HepG2 (cell line): ENCODE data around the gene CAPN8. TPM values are rescaled to one million over a fixed set of nuclear protein-coding genes. Genes with fewer than 3 reads are reported as not detected.

Source experiments
- ATAC-seq: fragments of 200-7000 bp; cut with Tn5 transposase; 3 replicates; pipeline ENCODE4 v1.9.1; 2020; ENCODE audit warnings: mild to moderate bottlenecking, moderate library complexity
- BruUV-seq: library from RNA; stranded (reverse); fragments of 400-500 nt; replicated peaks from 2 replicates; lab custom pipeline; 2021; lab: Mats Ljungman, UMichigan
- CTCF ChIA-PET: fragments of 300-600 bp; formaldehyde crosslinking; extraction: SDS; loops from one replicate; lab custom pipeline; 2021; ENCODE audit warnings: low total read pairs, inconsistent platforms, low intra/inter-chr PET ratio; lab: Yijun Ruan, JAX
- POLR2A ChIA-PET: fragments of 350-600 bp; sonication (Branson Sonifier 250); formaldehyde crosslinking; loops from one replicate; lab custom pipeline; 2020; ENCODE audit warnings: antibody characterized with exemption, inconsistent platforms; lab: Yijun Ruan, JAX
- DNase-seq: peaks from one replicate; pipeline ENCODE4 v3.0.0-alpha.2; 2015; ENCODE audit warnings: low spot score
- FAIRE-seq: peaks from 3 replicates; lab custom pipeline; 2011; peaks lifted over from hg19 to GRCh38; lab: Jason Lieb, UNC
- H2AFZ ChIP-seq: one replicate; pipeline ENCODE4 v1.6.1; 2011; ENCODE audit warnings: low read length, inconsistent platforms
- H3K27ac ChIP-seq: fragments of 300-600 bp; 3 replicates; pipeline ENCODE4 v1.8.0; 2011; ENCODE audit warnings: mixed run types, mild to moderate bottlenecking, mixed read lengths, low read length, inconsistent platforms; ENCODE audit not compliant: insufficient read depth; ENCODE audit errors: extremely low read length
- H3K27me3 ChIP-seq, 2 experiments: fragments of 200-600 bp in 1 of 2; 2 replicates in 1 of 2; 3 replicates in 1 of 2; pipeline versions ENCODE4 v1.6.0 to v1.8.0; 2011; ENCODE audit warnings: low read length in 2 of 2, mild to moderate bottlenecking in 2 of 2, moderate library complexity in 2 of 2, inconsistent platforms in 1 of 2; ENCODE audit not compliant: insufficient read depth in 2 of 2, control insufficient read depth in 1 of 2
- H3K36me3 ChIP-seq, 2 experiments: fragments of 200-600 bp in 1 of 2; replicated peaks in 1 of 2; 2 replicates in 1 of 2; 3 replicates in 1 of 2; pipeline versions ENCODE4 v1.5.1 to v1.8.0; 2011; ENCODE audit warnings: low read length in 2 of 2, inconsistent platforms in 1 of 2; ENCODE audit not compliant: insufficient read depth in 2 of 2, control insufficient read depth in 1 of 2
- H3K4me1 ChIP-seq: 2 replicates; pipeline ENCODE4 v1.5.1; 2012; ENCODE audit warnings: low read length, inconsistent platforms; ENCODE audit not compliant: insufficient read depth
- H3K4me2 ChIP-seq: 2 replicates; pipeline ENCODE4 v1.6.0; 2011; ENCODE audit warnings: low read depth, low read length, inconsistent platforms
- H3K4me3 ChIP-seq, 3 experiments: fragments of 200-600 bp in 1 of 3; sonication (generic), shearing (Covaris generic) in 1 of 3; replicated peaks in 1 of 3; 2 replicates each; pipeline ENCODE4 v1.5.1; 2011 to 2016; ENCODE audit warnings: low read length in 3 of 3, inconsistent platforms in 2 of 3, low read depth in 2 of 3, mild to moderate bottlenecking in 2 of 3, control low read depth in 1 of 3, mixed read lengths in 1 of 3; ENCODE audit not compliant: insufficient read depth in 1 of 3
- H3K79me2 ChIP-seq: one replicate; pipeline ENCODE4 v1.6.1; 2011; ENCODE audit warnings: low read length, inconsistent platforms; ENCODE audit not compliant: insufficient read depth
- H3K9ac ChIP-seq: 2 replicates; pipeline ENCODE4 v1.6.0; 2011; ENCODE audit warnings: mild to moderate bottlenecking, low read depth, low read length, inconsistent platforms; ENCODE audit not compliant: insufficient read depth
- H3K9me3 ChIP-seq: 2 replicates; pipeline ENCODE4 v1.5.1; 2012; ENCODE audit warnings: mild to moderate bottlenecking, low read length
- H4K20me1 ChIP-seq: 2 replicates; pipeline ENCODE4 v1.6.0; 2011; ENCODE audit warnings: inconsistent platforms, mild to moderate bottlenecking, low read length, moderate library complexity; ENCODE audit not compliant: insufficient read depth
- ASH2L ChIP-seq: fragments of 300-600, 200-600 bp; sonication (generic); IDR thresholded peaks from 2 replicates; pipeline ENCODE4 v1.7.0; 2017; ENCODE audit warnings: low read depth, mild to moderate bottlenecking, moderate library complexity, mixed read lengths, low read length; ENCODE audit not compliant: insufficient read length
- EEA1 ChIP-seq: sonication (generic); formaldehyde crosslinking; IDR thresholded peaks from 2 replicates; pipeline ENCODE4 v1.5.1; 2020; ENCODE audit warnings: mild to moderate bottlenecking, missing genetic modification reagents, borderline replicate concordance
- MAFK ChIP-seq, 2 experiments: IDR thresholded peaks in 1 of 2; conservative IDR thresholded peaks in 1 of 2; 2 replicates each; pipeline ENCODE4 v1.6.1; 2011; ENCODE audit warnings: improper control_type of control experiment in 2 of 2, low read length in 2 of 2
- POGK ChIP-seq: sonication (generic); formaldehyde crosslinking; conservative IDR thresholded peaks from 2 replicates; pipeline ENCODE4 v1.8.0; 2022; ENCODE audit warnings: mild to moderate bottlenecking, moderate library complexity, missing genetic modification reagents
- TFAP4 ChIP-seq: sonication (generic); IDR thresholded peaks from 2 replicates; pipeline ENCODE4 v1.6.1; 2016; ENCODE audit warnings: low read depth, borderline replicate concordance
- ZNF138 ChIP-seq: sonication (generic); formaldehyde crosslinking; IDR thresholded peaks from 2 replicates; pipeline ENCODE4 v1.5.0; 2020; ENCODE audit warnings: mild to moderate bottlenecking, low read depth, missing genetic modification reagents
- ZNF556 ChIP-seq: sonication (generic); formaldehyde crosslinking; IDR thresholded peaks from 2 replicates; pipeline ENCODE4 v1.4.0; 2020; ENCODE audit warnings: mild to moderate bottlenecking, missing genetic modification reagents, borderline replicate concordance
- ZNF605 ChIP-seq: sonication (generic); formaldehyde crosslinking; IDR thresholded peaks from 2 replicates; pipeline ENCODE4 v1.8.0; 2022; ENCODE audit warnings: mild to moderate bottlenecking, missing genetic modification reagents
- ZNF678 ChIP-seq: sonication (generic); formaldehyde crosslinking; IDR thresholded peaks from 2 replicates; pipeline ENCODE4 v1.4.0; 2020; ENCODE audit warnings: mild to moderate bottlenecking, missing genetic modification reagents
- ZSCAN5A ChIP-seq: sonication (generic); formaldehyde crosslinking; IDR thresholded peaks from 2 replicates; pipeline ENCODE4 v1.8.0; 2022; ENCODE audit warnings: mild to moderate bottlenecking, missing genetic modification reagents, borderline replicate concordance
- WGBS: methylation state at CpG from one replicate; pipeline ENCODE4 v1.1.6; 2017; ENCODE audit warnings: low lambda C conversion rate; 5-methylcytosine and 5-hydroxymethylcytosine counted together
- in situ Hi-C: cut with HindIII; loops from 2 replicates; pipeline ENCODE4 v1.10.0; 2017; ENCODE audit warnings: low pct_unique_long_range_greater_than_20kb; ENCODE audit not compliant: extremely low pct_ligation_motif_present
- intact Hi-C: fragments of 100-400 bp; cut with micrococcal nuclease; formaldehyde crosslinking; loops from one replicate; pipeline ENCODE4 v1.10.0; 2022; ENCODE audit not compliant: unreplicated experiment
- polyA plus RNA-seq, 8 experiments: library from polyadenylated mRNA; depleted of rRNA in 3 of 8; stranded (reverse) in 7 of 8; unstranded in 1 of 8; fragments of >200 nt; fragmentation: Illumina TruSeq in 4 of 8; extraction: Trizol in 4 of 8; gene quantifications; 2 replicates each; pipeline versions ENCODE4 v1.2.1 to v1.2.3, GENCODE V29; 2011 to 2016; ENCODE audit warnings: low read depth in 4 of 8, missing spikeins in 1 of 8, mixed read lengths in 1 of 8; ENCODE audit not compliant: insufficient read depth in 1 of 8
- total RNA-seq, 5 experiments: library from RNA; depleted of rRNA; stranded (reverse); fragments of >200 nt; fragmentation: Illumina TruSeq; extraction: Trizol; gene quantifications; 2 replicates each; pipeline ENCODE4 v1.2.3, GENCODE V29; 2016; ENCODE audit warnings: low read depth in 1 of 5

CAPN8 gene
- total and polyA plus RNA-seq, 2 of the 13 experiments (the other 11 are each of a cell fraction or from before 2014, with no cell fraction given) = 0.20 to 0.25 TPM

GRCh38 chr1:223695014-223695548 lies 29.6 kb upstream of the CAPN8 start:
- ATAC-seq (no peak), FAIRE-seq (no peak), DNase-seq (no peak)
- ChIA-PET CTCF (interaction anchor here (1.7 kb wide), 1 partner anchor 54 kb away, joined by 11 read pairs; no protein-coding TSS in a partner anchor), POLR2A (no interaction called here)
- intact Hi-C loops (no loop called here), in situ Hi-C loops (loop anchor here (5.0 kb wide), 2 partner anchors 57 to 357 kb away; no protein-coding TSS in a partner anchor)
- Histone ChIP-seq H3K36me3 (no peaks in the 10 kb centered on the region), H3K27ac (no peak overlapping the region), H3K27me3 (peaks cover 0 to 8% of the 10 kb centered on the region in 2 experiments; a peak in 2 of 5 replicates), H3K4me2 (no peak overlapping the region), H4K20me1 (no peaks in the 10 kb centered on the region), H2AFZ (no peak overlapping the region), H3K4me3 (no peak overlapping the region), H3K9me3 (no peaks in the 10 kb centered on the region), H3K79me2 (no peaks in the 10 kb centered on the region), H3K4me1 (no peaks in the 10 kb centered on the region), H3K9ac (no peak overlapping the region)
- BruUV-seq = no TSS peak
- WGBS = 0% methylated on average over 6 of the region's 8 CpGs
- TF ChIP-seq ZNF678 (CRISPR knock-in tag) = no peak
- TF ChIP-seq EEA1 (CRISPR knock-in tag) = no peak
- no peak for TF ChIP-seq ZNF605 (CRISPR knock-in tag)
- no peak for TF ChIP-seq ZSCAN5A (CRISPR knock-in tag)
- TF ChIP-seq MAFK (conservative IDR thresholded peaks at IDR 0.05 in 1 of 2, IDR thresholded peaks at IDR 0.05 in 1 of 2; ENCODE audit: low read length in 2 of 2) = no peak

- Histone ChIP-seq H2AFZ (no peak overlapping the region), H3K9ac (no peak overlapping the region), H3K9me3 (no peaks in the 10 kb centered on the region), H3K79me2 (no peaks in the 10 kb centered on the region), H4K20me1 (no peaks in the 10 kb centered on the region), H3K36me3 (no peaks in the 10 kb centered on the region), H3K4me1 (no peaks in the 10 kb centered on the region), H3K27me3 (no peaks in the 10 kb centered on the region), H3K27ac (no peak overlapping the region), H3K4me3 (no peak overlapping the region), H3K4me2 (no peak overlapping the region)
- ATAC-seq = no peak
- intact Hi-C loops = no loop called here
- DNase-seq = no peak
- WGBS = 32% methylated on average over 4 of the region's 4 CpGs
- in situ Hi-C loops = no loop called here
- BruUV-seq = no TSS peak
- POLR2A ChIA-PET = no interaction called here
- no peak for FAIRE-seq
- CTCF ChIA-PET = no interaction called here
- TF ChIP-seq ZNF138 (CRISPR knock-in tag) = no peak
- no peak for TF ChIP-seq MAFK (conservative IDR thresholded peaks at IDR 0.05 in 1 of 2, IDR thresholded peaks at IDR 0.05 in 1 of 2; ENCODE audit: low read length in 2 of 2)
- TF ChIP-seq ASH2L = no peak
- TF ChIP-seq POGK = no peak
- TF ChIP-seq ZNF556 (CRISPR knock-in tag) = no peak
- TF ChIP-seq TFAP4 = no peak
Measured at GRCh38 chr1:223691121-223691520, 25.6 kb upstream of the CAPN8 start.
